Peyer's patch (tissue), 4 donors: ENCODE measurements around the gene EMILIN2.

Experiments used
- CTCF ChIP-seq, 6 experiments: fragments of 450-650 bp in 4 of 6; fragments of 200-600 bp in 2 of 6; sonication (generic) in 1 of 6; IDR thresholded peaks; one replicate each; pipeline ENCODE4 v1.5.1; 2017 to 2019; ENCODE audit warnings: antibody characterized with exemption in 6 of 6, mild to moderate bottlenecking in 3 of 6, moderate library complexity in 1 of 6
- POLR2A ChIP-seq, 2 donors: fragments of 450-650 bp; IDR thresholded peaks; one replicate each; pipeline ENCODE4 v1.5.1; 2017; ENCODE audit warnings: antibody characterized with exemption in 2 of 2, mild to moderate bottlenecking in 2 of 2, moderate library complexity in 2 of 2

- TF ChIP-seq POLR2A (IDR thresholded peaks at IDR 0.05) (no peak), CTCF (IDR thresholded peaks at IDR 0.05) (no peak)
Measured at GRCh38 chr18:2839202-2839601, 7.6 kb upstream of the EMILIN2 start.
